Measurements from ENCODE around the gene CCDC68. TPM values are rescaled to one million over a fixed set of nuclear protein-coding genes. Genes with fewer than 3 reads are reported as not detected.

CCDC68 gene
- total RNA-seq, 4 donors from 2014 or later = 72.6 to 99.7 (median 84.7) TPM

DNA sequence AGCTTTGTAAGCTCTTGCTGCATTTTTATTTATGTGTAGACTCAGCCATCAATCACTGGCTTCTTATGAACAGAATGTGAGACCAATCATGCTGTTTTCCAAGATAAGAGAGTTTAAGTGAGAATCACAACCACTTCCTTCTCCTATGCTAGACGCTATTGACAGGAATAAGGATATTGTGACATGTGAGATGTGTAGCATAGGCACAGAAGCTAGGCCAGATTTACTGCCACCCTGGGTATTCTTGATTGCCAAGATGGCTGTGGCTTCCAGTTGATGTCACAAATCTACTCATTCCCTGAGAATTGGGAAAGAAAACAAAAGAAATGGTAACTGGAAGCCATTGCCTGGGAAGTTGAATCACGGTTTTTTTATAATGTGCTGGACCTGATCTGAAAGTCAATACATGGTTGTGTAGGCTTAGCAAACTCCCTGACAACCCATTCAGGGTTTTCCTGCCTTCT, 81.1 kb downstream of the CCDC68 start:
- Histone ChIP-seq H3K4me3 (no peak overlapping the region), H3K9me3 (no peaks in the 10 kb centered on the region), H3K4me1 (peaks cover 0 to 4% (median 0%) of the 10 kb centered on the region in 4 donors), H3K27me3 (no peaks in the 10 kb centered on the region), H3K36me3 (no peaks in the 10 kb centered on the region), H3K27ac (no peak overlapping the region)
- no peak for TF ChIP-seq CTCF (IDR thresholded peaks at IDR 0.05)
- no peak for TF ChIP-seq POLR2A (IDR thresholded peaks at IDR 0.05)
- DNase-seq = no peak

GRCh38 chr18:54877076-54877475, 82.2 kb downstream of the CCDC68 start:
- no peak for DNase-seq
- Histone ChIP-seq H3K4me1 (peaks cover 0 to 4% (median 0%) of the 10 kb centered on the region in 4 donors), H3K36me3 (no peaks in the 10 kb centered on the region), H3K27ac (no peak overlapping the region), H3K9me3 (no peaks in the 10 kb centered on the region), H3K27me3 (no peaks in the 10 kb centered on the region), H3K4me3 (no peak overlapping the region)
- TF ChIP-seq CTCF (IDR thresholded peaks at IDR 0.05) = no peak
- TF ChIP-seq POLR2A (IDR thresholded peaks at IDR 0.05) = no peak

DNA sequence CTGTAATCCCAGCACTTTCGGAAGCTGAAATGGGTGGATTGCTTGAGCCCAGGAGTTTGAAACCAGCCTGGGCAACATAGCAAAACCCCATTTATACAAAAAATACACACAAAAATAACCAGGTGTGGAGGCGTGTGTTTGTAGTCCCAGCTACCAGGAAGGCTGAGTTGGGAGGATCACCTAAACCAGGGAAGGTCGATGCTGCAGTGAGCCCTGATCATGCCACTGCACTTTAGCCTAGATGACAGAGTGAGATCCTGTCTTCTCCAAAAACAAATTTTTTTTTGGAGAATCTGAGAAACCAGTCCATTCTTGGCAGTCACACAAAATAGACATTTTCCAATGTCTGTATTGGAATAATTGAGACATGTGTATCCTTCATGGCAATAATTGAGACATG, 84.2 kb downstream of the CCDC68 start:
- H3K27ac ChIP-seq = no peak overlapping the region
- peaks cover 0 to 4% (median 0%) of the 10 kb centered on the region in 4 donors for H3K4me1 ChIP-seq
- H3K9me3 ChIP-seq = no peaks in the 10 kb centered on the region
- TF ChIP-seq CTCF (IDR thresholded peaks at IDR 0.05) (no peak), POLR2A (IDR thresholded peaks at IDR 0.05) (no peak)
- H3K27me3 ChIP-seq = no peaks in the 10 kb centered on the region
- H3K4me3 ChIP-seq = no peak overlapping the region
- DNase-seq = no peak
- H3K36me3 ChIP-seq = no peaks in the 10 kb centered on the region

GRCh38 chr18:54873884-54874255, 85.4 kb downstream of the CCDC68 start:
- H3K27me3 ChIP-seq = no peaks in the 10 kb centered on the region
- TF ChIP-seq CTCF (IDR thresholded peaks at IDR 0.05) = no peak
- TF ChIP-seq POLR2A (IDR thresholded peaks at IDR 0.05) = no peak
- no peak overlapping the region for H3K4me3 ChIP-seq
- H3K9me3 ChIP-seq = no peaks in the 10 kb centered on the region
- H3K4me1 ChIP-seq = peaks cover 0 to 4% (median 0%) of the 10 kb centered on the region in 4 donors
- DNase-seq = peak in 1 of 3 donors; percentile 66
- H3K36me3 ChIP-seq = no peaks in the 10 kb centered on the region
- H3K27ac ChIP-seq = peak overlapping the region in 2 of 4 donors; percentile 43 to 68

DNA sequence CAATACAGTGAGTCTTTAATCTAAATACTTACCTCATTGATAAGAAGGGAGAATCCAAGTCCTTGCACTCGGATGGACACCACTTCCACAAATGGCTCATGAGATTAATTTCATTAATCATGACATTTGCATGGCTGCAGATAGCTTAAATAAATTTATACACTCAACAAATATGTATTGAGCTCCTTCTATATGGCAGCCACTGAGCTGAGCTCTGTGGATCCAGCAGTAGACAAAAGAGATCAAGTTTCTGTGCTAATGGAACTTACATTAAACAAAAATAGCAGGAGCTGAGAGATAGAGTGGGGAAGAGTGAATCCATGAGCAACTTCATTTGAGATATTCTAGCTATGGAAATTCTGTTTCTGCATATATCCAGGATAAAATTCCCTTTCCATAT, 86.6 kb downstream of the CCDC68 start:
- H3K27ac ChIP-seq = no peak overlapping the region
- no peaks in the 10 kb centered on the region for H3K27me3 ChIP-seq
- DNase-seq = no peak
- H3K4me1 ChIP-seq = peaks cover 0 to 4% (median 0%) of the 10 kb centered on the region in 4 donors
- TF ChIP-seq CTCF (IDR thresholded peaks at IDR 0.05) (no peak), POLR2A (IDR thresholded peaks at IDR 0.05) (no peak)
- no peaks in the 10 kb centered on the region for H3K36me3 ChIP-seq
- H3K9me3 ChIP-seq = no peaks in the 10 kb centered on the region
- no peak overlapping the region for H3K4me3 ChIP-seq

DNA sequence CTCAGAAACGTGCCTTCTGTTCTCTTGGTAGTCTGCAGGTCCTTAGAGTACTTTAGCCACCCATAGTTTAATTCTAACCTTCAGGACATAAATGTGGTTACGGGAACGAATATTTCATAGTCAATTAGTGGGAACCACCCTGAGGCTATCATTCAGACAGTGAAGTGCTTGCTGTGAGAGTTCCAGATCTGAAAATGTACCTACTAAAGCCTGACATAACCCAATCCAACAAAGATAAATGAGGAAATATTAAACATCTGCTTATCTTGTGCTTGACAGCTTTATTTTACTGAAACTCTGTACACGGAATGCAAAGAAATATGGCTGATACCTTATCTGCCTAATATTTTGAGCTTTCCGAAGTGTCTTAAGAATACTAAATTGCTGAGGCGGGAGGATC, 88.0 kb downstream of the CCDC68 start:
- H3K36me3 ChIP-seq = no peaks in the 10 kb centered on the region
- H3K9me3 ChIP-seq = no peaks in the 10 kb centered on the region
- H3K4me3 ChIP-seq = no peak overlapping the region
- H3K27ac ChIP-seq = no peak overlapping the region
- peaks cover 0 to 4% (median 0%) of the 10 kb centered on the region in 4 donors for H3K4me1 ChIP-seq
- H3K27me3 ChIP-seq = no peaks in the 10 kb centered on the region
- TF ChIP-seq POLR2A (IDR thresholded peaks at IDR 0.05) (no peak), CTCF (IDR thresholded peaks at IDR 0.05) (no peak)
- DNase-seq = no peak

Measured in Peyer's patch (tissue), 4 donors.